ENCODE results near the gene GALT.

The GALT gene

DNA sequence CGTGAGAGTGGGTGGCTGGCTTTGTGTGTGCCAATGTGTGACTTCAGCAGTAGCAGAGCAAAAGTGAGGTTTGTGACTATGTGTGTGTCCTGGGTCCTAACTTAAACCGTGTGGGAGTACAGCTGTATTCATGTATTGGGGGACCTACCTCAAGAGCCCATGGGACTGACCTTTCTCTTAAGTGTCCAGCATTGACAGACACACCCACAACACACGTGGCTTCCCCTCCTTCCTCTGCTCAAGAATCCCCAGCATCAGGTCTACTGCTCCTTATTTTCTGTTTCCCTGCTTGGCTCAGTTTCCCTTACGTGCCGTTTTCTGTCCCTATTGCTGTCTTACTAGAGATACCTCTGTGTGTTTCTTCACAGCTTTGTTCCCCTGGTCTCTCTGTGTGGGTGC is 6.1 kb downstream of the GALT start:
- DNase-seq: no peak

- DNase-seq: no peak
These were observed 6.9 kb downstream of the GALT start for GRCh38 chr9:34653151-34654072.

- no peak for DNase-seq
These were observed 8.0 kb downstream of the GALT start for GRCh38 chr9:34654323-34655051.

DNA sequence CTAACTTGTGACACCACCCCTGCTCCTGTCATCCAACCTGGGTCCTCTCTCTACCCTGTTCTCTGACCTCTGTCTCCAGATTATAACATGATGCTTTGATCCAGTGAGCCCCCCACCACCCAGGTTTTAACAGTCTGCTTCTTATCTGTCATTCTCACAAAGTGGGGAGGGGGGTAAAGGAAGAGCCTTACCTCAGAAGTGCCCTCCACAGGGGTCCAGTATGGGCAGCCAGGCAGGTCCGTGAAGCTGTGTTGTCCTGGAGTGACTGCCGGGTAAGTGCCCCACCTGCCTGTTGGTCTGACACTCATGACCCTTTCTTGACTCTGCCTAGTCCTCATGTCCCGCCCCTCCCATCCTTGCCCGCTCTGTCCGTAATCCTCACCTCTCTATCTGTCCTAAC is 8.9 kb downstream of the GALT start:
- DNase-seq: no peak

DNA sequence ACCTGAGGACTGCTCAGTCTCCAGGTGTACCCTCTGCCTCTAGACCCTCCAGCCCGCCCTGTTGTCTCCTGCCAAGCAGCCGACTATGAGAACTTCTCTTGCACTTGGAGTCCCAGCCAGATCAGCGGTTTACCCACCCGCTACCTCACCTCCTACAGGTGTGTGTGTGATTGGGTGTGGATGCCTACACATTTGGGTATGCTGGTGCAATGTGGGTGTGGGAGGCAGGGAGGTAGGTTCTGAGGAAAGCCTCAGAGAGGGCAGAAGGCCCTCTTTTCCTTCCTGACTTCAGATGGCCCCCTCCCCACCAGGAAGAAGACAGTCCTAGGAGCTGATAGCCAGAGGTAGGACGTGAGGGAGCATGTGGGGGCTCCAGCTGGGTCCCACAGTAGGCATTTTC is 10.5 kb downstream of the GALT start:
- no peak for DNase-seq

DNA sequence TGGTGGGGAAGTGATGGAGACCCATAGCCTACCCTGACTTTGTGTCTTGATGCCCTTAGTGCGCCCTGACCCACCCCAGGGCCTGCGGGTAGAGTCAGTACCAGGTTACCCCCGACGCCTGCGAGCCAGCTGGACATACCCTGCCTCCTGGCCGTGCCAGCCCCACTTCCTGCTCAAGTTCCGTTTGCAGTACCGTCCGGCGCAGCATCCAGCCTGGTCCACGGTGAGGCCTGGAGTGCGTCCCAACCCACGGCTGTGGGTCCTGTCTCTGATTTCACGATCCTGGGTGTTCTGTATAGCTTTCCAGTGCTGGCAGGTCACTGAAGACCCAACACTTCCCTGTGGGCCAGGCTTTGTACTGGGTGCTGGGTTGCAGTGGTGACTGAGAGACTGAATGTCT is 12.0 kb downstream of the GALT start:
- no peak for DNase-seq

DNA sequence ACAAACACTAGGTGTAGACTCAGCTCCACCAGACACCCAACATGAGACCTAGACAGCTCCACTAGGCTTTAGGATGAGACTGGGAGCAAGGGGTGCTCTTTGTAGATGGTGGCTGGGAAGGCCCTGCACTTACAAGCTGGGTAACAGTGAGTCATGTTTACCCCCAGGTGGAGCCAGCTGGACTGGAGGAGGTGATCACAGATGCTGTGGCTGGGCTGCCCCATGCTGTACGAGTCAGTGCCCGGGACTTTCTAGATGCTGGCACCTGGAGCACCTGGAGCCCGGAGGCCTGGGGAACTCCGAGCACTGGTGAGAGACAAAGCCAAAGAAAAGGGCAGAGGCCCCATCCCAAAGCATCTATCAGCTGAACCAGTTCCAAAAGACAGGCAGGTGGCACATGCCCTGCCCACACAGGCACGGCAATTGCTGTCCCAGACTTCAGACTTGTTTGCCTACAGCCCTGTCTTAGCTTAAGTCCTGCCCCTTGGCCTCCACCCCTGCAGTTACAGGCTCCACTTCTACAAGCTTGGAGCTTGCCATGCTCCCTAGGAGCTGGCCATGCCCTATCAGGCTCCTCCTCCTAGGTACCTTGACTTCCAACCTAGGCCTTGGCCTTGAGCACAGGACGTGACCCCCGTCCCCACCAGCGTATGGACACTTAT is 13.2 kb downstream of the GALT start:
- no peak for DNase-seq

GRCh38 chr9:34662526-34663302 is 16.2 kb downstream of the GALT start, which contains the start of gene CCL27:
CCL27 (minus strand) TSS chr9:34662657; CDS start chr9:34662633, 24 bp downstream.
- no peak for DNase-seq

DNA sequence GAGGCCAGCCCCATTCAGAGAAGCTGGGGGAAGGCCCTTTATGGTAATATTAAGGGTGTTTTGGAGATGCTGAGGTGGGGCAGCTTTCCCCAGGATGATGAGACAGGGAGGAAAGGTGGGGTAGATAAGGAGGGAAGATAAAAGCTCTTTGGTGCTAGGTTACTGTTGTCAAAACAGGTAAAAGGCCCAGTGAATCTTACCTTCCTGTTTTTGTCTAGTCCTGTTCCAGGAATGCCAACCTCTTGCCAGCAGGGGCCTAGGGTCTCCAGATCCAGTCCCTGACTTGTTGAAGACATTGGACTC is 16.8 kb downstream of the GALT start:
- DNase-seq: no peak

GRCh38 chr9:34664281-34665066 is 18.0 kb downstream of the GALT start:
- peak; percentile 63 for DNase-seq

DNA sequence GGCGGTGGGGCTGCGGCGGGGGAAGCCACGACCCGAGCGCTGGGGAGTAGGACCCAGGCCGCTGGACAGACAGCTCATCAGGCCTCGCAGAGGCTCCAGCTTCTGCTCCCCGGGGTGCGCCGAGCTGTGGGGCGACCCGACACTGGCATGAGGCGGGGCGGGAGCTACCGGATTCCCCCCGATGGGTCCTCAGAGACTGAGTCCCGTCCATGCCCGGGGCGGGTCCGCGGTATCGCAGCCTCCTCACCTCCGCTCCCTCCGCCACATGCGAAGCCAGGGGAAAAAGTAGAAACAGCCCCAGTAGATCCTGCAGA is 18.5 kb downstream of the GALT start:
- DNase-seq: no peak

DNA sequence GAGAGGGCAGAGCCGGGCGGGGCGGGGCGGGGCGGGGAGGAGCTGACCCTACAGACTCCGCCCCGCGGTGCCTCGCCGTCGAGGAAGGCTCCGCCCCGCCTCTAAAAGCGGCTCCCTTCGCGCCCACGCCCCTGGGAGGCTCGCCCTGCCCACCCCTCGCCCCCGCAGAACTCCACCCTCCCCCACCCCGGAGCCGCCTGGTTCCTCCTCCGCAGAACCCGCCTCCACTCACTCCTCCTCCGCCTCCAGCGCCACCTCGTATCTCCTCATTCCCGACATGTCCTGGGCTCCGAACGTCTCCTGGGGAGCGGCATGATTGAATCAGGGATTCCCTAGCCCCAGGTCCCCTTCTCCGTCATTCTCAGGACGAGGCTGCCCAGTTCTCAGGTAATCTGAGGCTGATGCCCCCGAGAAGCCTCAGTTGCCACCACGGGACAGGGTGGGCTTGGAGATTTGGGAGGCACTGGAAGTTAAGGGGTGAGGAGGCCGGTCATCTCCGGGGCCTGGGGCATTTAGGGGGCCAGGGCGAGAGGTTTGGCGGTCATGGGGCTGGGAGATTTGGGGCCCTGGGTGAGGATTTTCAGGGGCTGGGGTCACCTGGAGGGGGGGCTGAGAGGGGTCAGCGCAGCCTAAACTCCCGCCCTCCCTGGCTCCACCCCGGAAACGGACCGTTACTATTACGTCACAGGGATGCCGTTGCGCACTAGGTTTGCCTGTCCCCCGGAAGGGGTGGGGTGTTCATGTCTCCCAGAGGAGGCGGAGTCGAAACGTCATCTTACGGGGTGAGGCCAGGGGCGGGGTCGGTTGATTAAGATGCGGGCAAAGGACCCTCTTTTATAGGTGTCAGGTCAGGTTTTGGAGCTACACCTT is 19.1 kb downstream of the GALT start:
- DNase-seq: peak; percentile 80

GRCh38 chr9:34669809-34670562 is 23.5 kb downstream of the GALT start:
- no peak for DNase-seq

GRCh38 chr9:34671307-34671706 is 24.8 kb downstream of the GALT start:
- no peak for DNase-seq

- no peak for DNase-seq
These were observed 28.0 kb downstream of the GALT start for GRCh38 chr9:34674440-34674839.

GRCh38 chr9:34675048-34675714 is 28.7 kb downstream of the GALT start:
- DNase-seq: peak; percentile 47

DNA sequence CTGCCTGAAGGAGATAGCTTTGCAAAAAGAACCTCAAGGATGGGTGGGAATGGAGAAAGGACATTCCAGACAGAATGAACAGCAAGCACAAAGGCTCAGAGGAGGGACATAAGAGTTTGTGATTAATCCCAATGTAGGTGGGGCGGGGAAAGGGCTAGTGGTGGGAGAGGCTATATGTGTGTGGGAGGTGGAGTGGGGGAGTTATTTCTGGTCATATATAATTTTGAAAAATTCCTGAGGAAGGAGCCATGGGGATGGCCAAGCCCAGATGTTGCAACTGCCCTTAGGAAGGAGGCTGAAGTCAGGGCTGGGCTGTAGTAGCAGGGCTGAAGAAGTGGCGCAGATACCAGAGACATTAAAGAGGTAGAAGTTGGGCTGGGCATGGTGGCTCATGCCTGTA is 29.4 kb downstream of the GALT start:
- no peak for DNase-seq

DNA sequence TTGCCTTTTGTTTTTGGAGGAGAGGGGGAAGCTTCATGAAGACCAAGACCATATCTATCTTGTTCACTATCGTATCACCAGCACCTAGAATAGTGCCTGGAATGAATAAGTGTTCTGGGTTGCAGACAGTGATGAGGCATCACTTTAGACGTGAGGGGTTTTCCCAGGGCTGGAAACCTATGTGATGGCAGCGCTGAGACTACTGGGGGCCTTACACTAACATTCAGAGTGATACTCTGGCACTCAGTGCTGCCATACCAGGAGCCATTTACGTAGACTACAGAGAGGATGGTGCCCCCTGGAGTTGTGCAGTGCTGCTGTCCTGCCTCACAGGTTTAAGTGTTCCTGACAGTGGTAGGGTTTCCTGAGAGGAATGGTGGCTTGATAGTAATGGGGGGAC is 37.7 kb downstream of the GALT start:
- DNase-seq: no peak

DNA sequence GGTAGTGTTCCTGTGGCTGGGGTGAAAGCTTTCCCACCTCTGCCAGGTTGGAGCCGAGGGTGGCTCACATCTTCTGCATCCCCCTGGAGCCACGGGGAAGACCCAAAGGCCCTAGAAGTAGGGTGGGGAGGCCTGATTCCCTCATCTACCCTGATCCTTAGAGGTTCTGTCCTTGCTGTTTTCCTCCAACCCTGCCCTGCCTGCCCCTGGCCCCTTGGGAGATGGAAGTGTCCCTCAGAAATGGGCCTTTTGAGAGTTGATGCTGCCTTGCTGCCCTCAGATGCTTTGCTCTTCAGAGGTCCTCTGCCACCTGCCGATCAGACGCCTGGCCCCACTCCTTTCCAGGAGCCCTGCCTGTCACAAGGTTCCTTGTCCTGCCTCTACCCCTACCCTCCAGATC is 38.3 kb downstream of the GALT start:
- DNase-seq: no peak

DNA sequence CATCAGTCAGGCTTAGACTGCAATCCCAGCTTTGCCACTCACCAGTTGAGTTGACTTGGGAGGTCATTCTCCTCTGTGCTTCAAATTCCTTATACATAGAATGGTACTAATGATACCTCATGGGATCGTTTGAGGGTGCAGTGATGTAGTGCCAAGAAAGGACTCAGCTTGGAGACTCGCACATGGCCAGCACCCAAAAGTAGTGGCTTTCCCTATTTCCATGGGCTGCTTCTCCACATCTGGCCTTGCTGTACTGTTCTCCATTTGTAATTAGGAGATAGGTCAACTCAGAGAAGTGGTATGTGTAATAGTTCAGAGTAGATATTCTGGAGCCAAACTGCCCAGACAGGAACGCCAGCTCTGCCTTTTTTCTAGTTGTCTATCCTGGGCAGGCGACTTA is 39.1 kb downstream of the GALT start:
- DNase-seq: no peak
